Spleen (tissue), 7 donors: Measurements from ENCODE around the gene SHC3.

Experiments
- POLR2A ChIP-seq, 3 donors: fragments of 450-650 bp; IDR thresholded peaks; one replicate each; pipeline ENCODE4 v1.5.1; 2017; ENCODE audit warnings: antibody characterized with exemption in 3 of 3, mild to moderate bottlenecking in 1 of 3
- POLR2AphosphoS5 ChIP-seq, 3 donors: sonication (generic); formaldehyde crosslinking; IDR thresholded peaks; one replicate each; pipeline ENCODE4 v1.5.1; 2017; ENCODE audit warnings: antibody characterized with exemption in 3 of 3
- TF ChIP-seq, protein P1 (sequence below), 11 experiments: fragments of 200-600 bp in 7 of 11; fragments of 450-650 bp in 4 of 11; sonication (generic) in 4 of 11; IDR thresholded peaks in 8 of 11; conservative IDR thresholded peaks in 3 of 11; 1 replicate in 7 of 11; 2 replicates in 4 of 11; pipeline versions ENCODE4 v1.4.0 to v1.8.0; 2016 to 2021; ENCODE audit warnings: antibody characterized with exemption in 11 of 11, inconsistent platforms in 4 of 11, mild to moderate bottlenecking in 1 of 11
- donor health status: DM: no; HTN: no; CAD: no; lungs with moderate emphysema.
- donor health status: DM: no; HTN: no; CAD: no.
- donor health status: DM: no; HTN: no; CAD: no.

DNA sequence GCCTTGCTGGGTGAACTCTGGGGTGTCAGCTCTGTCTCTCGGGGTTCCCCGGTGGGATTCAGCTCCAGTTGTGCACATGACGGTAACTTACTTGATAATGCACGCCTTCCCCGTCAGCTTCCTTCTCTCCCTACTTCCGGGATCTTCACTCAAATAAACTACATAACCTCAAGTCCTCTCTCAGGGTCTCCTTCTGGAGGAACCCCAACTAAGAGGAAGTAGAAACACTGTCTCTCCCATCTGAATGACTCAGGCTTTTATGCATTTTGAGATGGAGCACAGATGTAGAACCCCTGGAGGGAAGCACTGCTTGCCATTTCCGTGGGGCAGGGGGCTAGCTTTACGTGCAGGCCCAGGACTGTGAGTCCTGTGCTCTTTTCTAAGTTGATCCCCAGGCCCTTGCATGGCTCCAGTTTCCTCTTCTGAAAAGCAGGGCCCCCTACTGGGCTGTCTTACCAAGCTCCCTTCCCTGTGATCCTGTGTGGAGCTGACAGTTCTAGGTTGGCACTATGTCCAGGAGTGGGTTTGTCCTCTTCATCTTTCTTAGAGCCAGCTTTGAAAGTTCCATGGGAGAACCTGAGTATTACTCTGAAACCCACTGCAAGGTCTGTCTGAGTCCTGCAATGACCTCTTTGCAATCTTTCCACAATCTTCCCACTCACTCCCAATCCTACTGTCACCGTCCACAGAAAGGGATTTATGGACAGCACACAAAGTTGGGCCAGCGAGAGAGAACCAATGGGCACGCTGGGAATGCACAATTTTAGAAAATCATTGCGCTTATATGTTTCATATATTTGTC lies 169.7 kb downstream of the SHC3 start:
- TF ChIP-seq, protein P1, sequence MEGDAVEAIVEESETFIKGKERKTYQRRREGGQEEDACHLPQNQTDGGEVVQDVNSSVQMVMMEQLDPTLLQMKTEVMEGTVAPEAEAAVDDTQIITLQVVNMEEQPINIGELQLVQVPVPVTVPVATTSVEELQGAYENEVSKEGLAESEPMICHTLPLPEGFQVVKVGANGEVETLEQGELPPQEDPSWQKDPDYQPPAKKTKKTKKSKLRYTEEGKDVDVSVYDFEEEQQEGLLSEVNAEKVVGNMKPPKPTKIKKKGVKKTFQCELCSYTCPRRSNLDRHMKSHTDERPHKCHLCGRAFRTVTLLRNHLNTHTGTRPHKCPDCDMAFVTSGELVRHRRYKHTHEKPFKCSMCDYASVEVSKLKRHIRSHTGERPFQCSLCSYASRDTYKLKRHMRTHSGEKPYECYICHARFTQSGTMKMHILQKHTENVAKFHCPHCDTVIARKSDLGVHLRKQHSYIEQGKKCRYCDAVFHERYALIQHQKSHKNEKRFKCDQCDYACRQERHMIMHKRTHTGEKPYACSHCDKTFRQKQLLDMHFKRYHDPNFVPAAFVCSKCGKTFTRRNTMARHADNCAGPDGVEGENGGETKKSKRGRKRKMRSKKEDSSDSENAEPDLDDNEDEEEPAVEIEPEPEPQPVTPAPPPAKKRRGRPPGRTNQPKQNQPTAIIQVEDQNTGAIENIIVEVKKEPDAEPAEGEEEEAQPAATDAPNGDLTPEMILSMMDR (IDR thresholded peaks at IDR 0.05 in 8 of 11, conservative IDR thresholded peaks at IDR 0.05 in 3 of 11) = no peak
- TF ChIP-seq POLR2AphosphoS5 (IDR thresholded peaks at IDR 0.05) (no peak), POLR2A (IDR thresholded peaks at IDR 0.05) (no peak)
